GM23338 (cell line): Measurements from ENCODE around the gene STARD13. TPM values are rescaled to one million over a fixed set of nuclear protein-coding genes. Genes with fewer than 3 reads are reported as not detected.

Experiments used
- ATAC-seq: fragments of 200-7000 bp; cut with Tn5 transposase; 3 replicates; pipeline ENCODE4 v1.9.1; 2020
- DNase-seq: peaks from one replicate; pipeline ENCODE4 v3.0.0-alpha.2; 2015; ENCODE audit warnings: low spot score
- H2AFZ ChIP-seq: fragments of 200-600 bp; sonication (generic); 2 replicates; pipeline ENCODE4 v1.8.0; 2016; ENCODE audit warnings: antibody characterized with exemption, mild to moderate bottlenecking, moderate library complexity
- H3F3A ChIP-seq: fragments of 200-600 bp; sonication (generic); replicated peaks from 2 replicates; pipeline ENCODE4 v1.8.0; 2017; ENCODE audit warnings: antibody characterized with exemption, mixed run types, low read depth
- H3K27ac ChIP-seq: fragments of 200-600 bp; sonication (generic); 2 replicates; pipeline ENCODE4 v1.6.1; 2016; ENCODE audit warnings: low read depth
- H3K27me3 ChIP-seq: fragments of 200-600 bp; sonication (generic); 2 replicates; pipeline ENCODE4 v1.8.0; 2016; ENCODE audit warnings: mild to moderate bottlenecking, mixed run types, moderate library complexity; ENCODE audit not compliant: insufficient read depth
- H3K36me3 ChIP-seq: fragments of 200-600 bp; sonication (generic); 2 replicates; pipeline ENCODE4 v1.8.0; 2016; ENCODE audit warnings: mild to moderate bottlenecking; ENCODE audit not compliant: insufficient read depth
- H3K4me1 ChIP-seq: fragments of 200-600 bp; sonication (generic); 2 replicates; pipeline ENCODE4 v1.8.0; 2016; ENCODE audit warnings: mild to moderate bottlenecking, moderate library complexity; ENCODE audit not compliant: insufficient read depth
- H3K4me2 ChIP-seq: fragments of 200-600 bp; sonication (generic); 2 replicates; pipeline ENCODE4 v1.7.1; 2017; ENCODE audit warnings: mixed run types
- H3K4me3 ChIP-seq: fragments of 200-600 bp; sonication (generic); 2 replicates; pipeline ENCODE4 v1.6.1; 2016; ENCODE audit warnings: mixed run types
- H3K79me2 ChIP-seq: fragments of 200-600 bp; sonication (generic); replicated peaks from 2 replicates; pipeline ENCODE4 v1.8.0; 2017; ENCODE audit warnings: mild to moderate bottlenecking; ENCODE audit not compliant: insufficient read depth
- H3K9me2 ChIP-seq: fragments of 200-600 bp; sonication (generic); 2 replicates; pipeline ENCODE4 v1.8.0; 2017; ENCODE audit not compliant: insufficient read depth
- H4K20me1 ChIP-seq: fragments of 200-600 bp; sonication (generic); replicated peaks from 2 replicates; pipeline ENCODE4 v1.8.0; 2017; ENCODE audit warnings: mild to moderate bottlenecking; ENCODE audit not compliant: insufficient read depth
- H3K27ac Mint-ChIP-seq: 2 replicates; pipeline ENCODE4 v1.8.0; 2020; ENCODE audit warnings: inconsistent platforms, mild to moderate bottlenecking, moderate library complexity, mixed read lengths
- H3K27me3 Mint-ChIP-seq: 3 replicates; pipeline ENCODE4 v1.8.0; 2022; ENCODE audit warnings: low read depth, mild to moderate bottlenecking, moderate library complexity, mixed read lengths, inconsistent platforms; ENCODE audit not compliant: insufficient read depth, poor library complexity
- H3K36me3 Mint-ChIP-seq: 3 replicates; pipeline ENCODE4 v1.8.0; 2021; ENCODE audit warnings: low read depth, mild to moderate bottlenecking, inconsistent platforms, moderate library complexity, mixed read lengths
- H3K4me1 Mint-ChIP-seq: 3 replicates; pipeline ENCODE4 v1.8.0; 2020; ENCODE audit warnings: mild to moderate bottlenecking, inconsistent platforms, mixed read lengths
- H3K4me3 Mint-ChIP-seq: 3 replicates; pipeline ENCODE4 v1.8.0; 2021; ENCODE audit warnings: moderate library complexity, mild to moderate bottlenecking, inconsistent platforms, mixed read lengths
- H3K9me3 Mint-ChIP-seq: 3 replicates; pipeline ENCODE4 v1.8.0; 2020; ENCODE audit warnings: moderate library complexity, mild to moderate bottlenecking, inconsistent platforms, mixed read lengths
- CREB1 ChIP-seq: fragments of 250-450 bp; sonication (Bioruptor Pico); IDR thresholded peaks from 2 replicates; pipeline ENCODE4 v1.5.0; 2020; ENCODE audit warnings: low read depth, mild to moderate bottlenecking, moderate library complexity
- CTCF ChIP-seq, 2 experiments: fragments of 200-600 bp in 1 of 2; sonication (generic) in 1 of 2; conservative IDR thresholded peaks; 2 replicates each; pipeline versions ENCODE4 v1.5.1 to v1.6.1; 2016 to 2017; ENCODE audit warnings: antibody characterized with exemption in 2 of 2, low read depth in 2 of 2, mild to moderate bottlenecking in 2 of 2, moderate library complexity in 1 of 2
- ETS1 ChIP-seq: IDR thresholded peaks from 2 replicates; pipeline ENCODE4 v1.6.1; 2016; ENCODE audit warnings: antibody characterized with exemption
- EZH2 ChIP-seq: fragments of 200-600 bp; sonication (generic); IDR thresholded peaks from one replicate; pipeline ENCODE4 v1.8.0; 2017; ENCODE audit warnings: antibody characterized with exemption, mild to moderate bottlenecking, low read depth; ENCODE audit not compliant: unreplicated experiment
- EZH2phosphoT487 ChIP-seq: fragments of 200-600 bp; sonication (generic); IDR thresholded peaks from one replicate; pipeline ENCODE4 v1.8.1; 2018; ENCODE audit warnings: antibody characterized with exemption; ENCODE audit not compliant: unreplicated experiment
- JUNB ChIP-seq: IDR thresholded peaks from one replicate; pipeline ENCODE4 v1.6.1; 2016; ENCODE audit warnings: antibody characterized with exemption; ENCODE audit not compliant: unreplicated experiment
- NANOG ChIP-seq: IDR thresholded peaks from 2 replicates; pipeline ENCODE4 v1.6.1; 2016; ENCODE audit warnings: antibody characterized with exemption, borderline replicate concordance
- POLR2AphosphoS5 ChIP-seq: IDR thresholded peaks from 2 replicates; pipeline ENCODE4 v1.6.1; 2016; ENCODE audit warnings: antibody characterized with exemption, low read depth
- REST ChIP-seq: IDR thresholded peaks from one replicate; pipeline ENCODE4 v1.6.1; 2018; ENCODE audit warnings: antibody characterized with exemption; ENCODE audit not compliant: unreplicated experiment
- STAT1 ChIP-seq: IDR thresholded peaks from one replicate; pipeline ENCODE4 v1.6.1; 2016; ENCODE audit warnings: antibody characterized with exemption; ENCODE audit not compliant: unreplicated experiment
- ZNF114 ChIP-seq: fragments of 250-450 bp; sonication (Bioruptor Pico); IDR thresholded peaks from 2 replicates; pipeline ENCODE4 v1.5.0; 2020; ENCODE audit warnings: mild to moderate bottlenecking, moderate library complexity
- ZNF331 ChIP-seq: fragments of 250-450 bp; sonication (Bioruptor Pico); IDR thresholded peaks from 2 replicates; pipeline ENCODE4 v1.5.0; 2020; ENCODE audit warnings: low read depth, mild to moderate bottlenecking, moderate library complexity
- ZNF462 ChIP-seq: fragments of 250-450 bp; sonication (Bioruptor Pico); IDR thresholded peaks from 2 replicates; pipeline ENCODE4 v1.5.0; 2020; ENCODE audit warnings: mild to moderate bottlenecking, moderate library complexity
- polyA plus RNA-seq: library from polyadenylated mRNA; unstranded; fragments of >200 nt; fragmentation: Nextera tagmentation; extraction: Ambion mirVana; gene quantifications from 2 replicates; pipeline ENCODE4 v1.2.1, GENCODE V29; 2016
- total RNA-seq: library from RNA; depleted of rRNA; stranded (reverse); fragments of >200 nt; shearing (Covaris generic); gene quantifications from 2 replicates; pipeline ENCODE4 v1.2.3, GENCODE V29; 2014

Gene STARD13
- total and polyA plus RNA-seq, 2 experiments from 2014 or later, result 3.2 to 5.2 TPM

- TF ChIP-seq ZNF462 (CRISPR knock-in tag) (no peak), CREB1 (CRISPR knock-in tag) (no peak)
Observed at GRCh38 chr13:33296793-33297425, 11.4 kb upstream of the STARD13 start (continued).

GRCh38 chr13:33292712-33293111 lies 7.2 kb upstream of the STARD13 start:
- no peaks in the 10 kb centered on the region for H3K27me3 Mint-ChIP-seq
- TF ChIP-seq EZH2phosphoT487 (no peak), CREB1 (CRISPR knock-in tag) (no peak), ZNF331 (CRISPR knock-in tag) (no peak), EZH2 (no peak), STAT1 (no peak), POLR2AphosphoS5 (no peak), CTCF (conservative IDR thresholded peaks at IDR 0.05; ENCODE audit: low read depth in 2 of 2) (no peak), NANOG (no peak), JUNB (no peak), ETS1 (no peak), REST (no peak), ZNF114 (no peak)

More at GRCh38 chr13:33292712-33293111, 7.2 kb upstream of the STARD13 start:
- H3K27ac Mint-ChIP-seq, result no peak overlapping the region
- ATAC-seq (no peak), DNase-seq (no peak)
- no peak overlapping the region for H3K27ac ChIP-seq
- H3K4me1 Mint-ChIP-seq, result no peaks in the 10 kb centered on the region; the same call in 2 of the 3 replicates
- no peaks in the 10 kb centered on the region for H3F3A ChIP-seq
- no peaks in the 10 kb centered on the region for H3K79me2 ChIP-seq
- no peak overlapping the region for H3K4me3 ChIP-seq
- H3K27me3 ChIP-seq, result no peaks in the 10 kb centered on the region
- no peaks in the 10 kb centered on the region; the same call in 2 of the 3 replicates for H3K9me3 Mint-ChIP-seq
- H4K20me1 ChIP-seq, result no peaks in the 10 kb centered on the region
- H3K4me2 ChIP-seq, result no peak overlapping the region
- H3K9me2 ChIP-seq, result no peaks in the 10 kb centered on the region
- H3K4me1 ChIP-seq, result no peaks in the 10 kb centered on the region
- H3K4me3 Mint-ChIP-seq, result no peak overlapping the region
- no peaks in the 10 kb centered on the region for H3K36me3 Mint-ChIP-seq
- no peaks in the 10 kb centered on the region; the same call in 1 of the 2 replicates for H3K36me3 ChIP-seq
- H2AFZ ChIP-seq, result no peak overlapping the region
